ENCODE results near the gene SHC3. TPM values are rescaled to one million over a fixed set of nuclear protein-coding genes. Genes with fewer than 3 reads are reported as not detected.

Gene SHC3
- total and polyA plus RNA-seq, 2 experiments from 2014 or later: 1.3 to 2.9 TPM

GRCh38 chr9:89115426-89115825, 63.2 kb downstream of the SHC3 start:
- TF ChIP-seq EZH2phosphoT487 (IDR thresholded peaks at IDR 0.05; ENCODE audit: unreplicated experiment): no peak
- TF ChIP-seq, protein P1, sequence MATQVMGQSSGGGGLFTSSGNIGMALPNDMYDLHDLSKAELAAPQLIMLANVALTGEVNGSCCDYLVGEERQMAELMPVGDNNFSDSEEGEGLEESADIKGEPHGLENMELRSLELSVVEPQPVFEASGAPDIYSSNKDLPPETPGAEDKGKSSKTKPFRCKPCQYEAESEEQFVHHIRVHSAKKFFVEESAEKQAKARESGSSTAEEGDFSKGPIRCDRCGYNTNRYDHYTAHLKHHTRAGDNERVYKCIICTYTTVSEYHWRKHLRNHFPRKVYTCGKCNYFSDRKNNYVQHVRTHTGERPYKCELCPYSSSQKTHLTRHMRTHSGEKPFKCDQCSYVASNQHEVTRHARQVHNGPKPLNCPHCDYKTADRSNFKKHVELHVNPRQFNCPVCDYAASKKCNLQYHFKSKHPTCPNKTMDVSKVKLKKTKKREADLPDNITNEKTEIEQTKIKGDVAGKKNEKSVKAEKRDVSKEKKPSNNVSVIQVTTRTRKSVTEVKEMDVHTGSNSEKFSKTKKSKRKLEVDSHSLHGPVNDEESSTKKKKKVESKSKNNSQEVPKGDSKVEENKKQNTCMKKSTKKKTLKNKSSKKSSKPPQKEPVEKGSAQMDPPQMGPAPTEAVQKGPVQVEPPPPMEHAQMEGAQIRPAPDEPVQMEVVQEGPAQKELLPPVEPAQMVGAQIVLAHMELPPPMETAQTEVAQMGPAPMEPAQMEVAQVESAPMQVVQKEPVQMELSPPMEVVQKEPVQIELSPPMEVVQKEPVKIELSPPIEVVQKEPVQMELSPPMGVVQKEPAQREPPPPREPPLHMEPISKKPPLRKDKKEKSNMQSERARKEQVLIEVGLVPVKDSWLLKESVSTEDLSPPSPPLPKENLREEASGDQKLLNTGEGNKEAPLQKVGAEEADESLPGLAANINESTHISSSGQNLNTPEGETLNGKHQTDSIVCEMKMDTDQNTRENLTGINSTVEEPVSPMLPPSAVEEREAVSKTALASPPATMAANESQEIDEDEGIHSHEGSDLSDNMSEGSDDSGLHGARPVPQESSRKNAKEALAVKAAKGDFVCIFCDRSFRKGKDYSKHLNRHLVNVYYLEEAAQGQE (IDR thresholded peaks at IDR 0.05; ENCODE audit: unreplicated experiment): no peak
- TF ChIP-seq, protein P2, sequence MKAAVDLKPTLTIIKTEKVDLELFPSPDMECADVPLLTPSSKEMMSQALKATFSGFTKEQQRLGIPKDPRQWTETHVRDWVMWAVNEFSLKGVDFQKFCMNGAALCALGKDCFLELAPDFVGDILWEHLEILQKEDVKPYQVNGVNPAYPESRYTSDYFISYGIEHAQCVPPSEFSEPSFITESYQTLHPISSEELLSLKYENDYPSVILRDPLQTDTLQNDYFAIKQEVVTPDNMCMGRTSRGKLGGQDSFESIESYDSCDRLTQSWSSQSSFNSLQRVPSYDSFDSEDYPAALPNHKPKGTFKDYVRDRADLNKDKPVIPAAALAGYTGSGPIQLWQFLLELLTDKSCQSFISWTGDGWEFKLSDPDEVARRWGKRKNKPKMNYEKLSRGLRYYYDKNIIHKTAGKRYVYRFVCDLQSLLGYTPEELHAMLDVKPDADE (IDR thresholded peaks at IDR 0.05): no peak
- TF ChIP-seq STAT1 (IDR thresholded peaks at IDR 0.05; ENCODE audit: unreplicated experiment): no peak
- TF ChIP-seq NANOG (IDR thresholded peaks at IDR 0.05; ENCODE audit: borderline replicate concordance): no peak
- TF ChIP-seq JUNB (IDR thresholded peaks at IDR 0.05; ENCODE audit: unreplicated experiment): no peak
- no peak for TF ChIP-seq POLR2AphosphoS5 (IDR thresholded peaks at IDR 0.05; ENCODE audit: low read depth)
- no peaks in the 10 kb centered on the region for H3K4me1 ChIP-seq (ENCODE audit: insufficient read depth)
- Mint-ChIP-seq H3K4me3 (no peak overlapping the region), H3K27ac (no peak overlapping the region), H3K9me3 (no peaks in the 10 kb centered on the region), H3K27me3 (ENCODE audit: insufficient read depth, low read depth, poor library complexity) (no peaks in the 10 kb centered on the region), H3K36me3 (ENCODE audit: low read depth) (0 out of 3 replicates have a peak, but pooled peaks cover 5% of the 10 kb centered on the region), H3K4me1 (peaks cover 18% of the 10 kb centered on the region)
- H3K27ac ChIP-seq (ENCODE audit: low read depth): no peak overlapping the region
- H3K9me2 ChIP-seq (ENCODE audit: insufficient read depth): 0 out of 2 replicates have a peak, but pooled peaks cover 7% of the 10 kb centered on the region
- no peak overlapping the region for H3K4me2 ChIP-seq
- H3K27me3 ChIP-seq (ENCODE audit: insufficient read depth): no peaks in the 10 kb centered on the region
- no peaks in the 10 kb centered on the region; the same call in 1 of the 2 replicates for H3K79me2 ChIP-seq (replicated peaks; ENCODE audit: insufficient read depth)
- ATAC-seq (no peak), DNase-seq (ENCODE audit: low spot score) (no peak)
- H3K4me3 ChIP-seq: no peak overlapping the region
- H2AFZ ChIP-seq: no peak overlapping the region
- H3K36me3 ChIP-seq (ENCODE audit: insufficient read depth): no peaks in the 10 kb centered on the region
- H4K20me1 ChIP-seq (replicated peaks; ENCODE audit: insufficient read depth): no peaks in the 10 kb centered on the region
- H3F3A ChIP-seq (replicated peaks; ENCODE audit: low read depth): no peaks in the 10 kb centered on the region

DNA sequence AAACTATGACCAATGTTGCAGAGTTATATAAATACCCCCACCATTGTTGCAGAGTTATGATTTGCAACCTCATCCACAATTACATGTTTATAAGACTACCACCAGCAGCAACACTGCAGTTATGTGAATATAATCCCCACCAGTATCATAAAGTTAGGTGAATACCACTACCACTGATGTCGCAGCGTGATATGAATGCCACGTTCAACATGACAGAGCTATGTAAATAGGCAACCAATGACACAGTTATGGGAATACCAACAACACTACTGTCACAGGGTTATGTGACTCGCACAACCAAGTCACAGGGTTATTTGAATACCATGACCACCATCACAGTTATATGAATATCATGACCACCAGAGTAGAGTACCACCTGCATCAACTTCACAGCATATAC, 63.9 kb downstream of the SHC3 start:
- Histone ChIP-seq H3K27me3 (ENCODE audit: insufficient read depth) (no peaks in the 10 kb centered on the region), H3K4me1 (ENCODE audit: insufficient read depth) (no peaks in the 10 kb centered on the region), H3K27ac (ENCODE audit: low read depth) (no peak overlapping the region), H3K79me2 (replicated peaks; ENCODE audit: insufficient read depth) (no peaks in the 10 kb centered on the region; the same call in 1 of the 2 replicates), H3F3A (replicated peaks; ENCODE audit: low read depth) (no peaks in the 10 kb centered on the region), H3K4me2 (no peak overlapping the region), H3K36me3 (ENCODE audit: insufficient read depth) (no peaks in the 10 kb centered on the region), H3K4me3 (no peak overlapping the region), H2AFZ (no peak overlapping the region), H4K20me1 (replicated peaks; ENCODE audit: insufficient read depth) (no peaks in the 10 kb centered on the region), H3K9me2 (ENCODE audit: insufficient read depth) (0 out of 2 replicates have a peak, but pooled peaks cover 7% of the 10 kb centered on the region)
- Mint-ChIP-seq H3K9me3 (no peaks in the 10 kb centered on the region), H3K4me3 (no peak overlapping the region), H3K27me3 (ENCODE audit: insufficient read depth, low read depth, poor library complexity) (no peaks in the 10 kb centered on the region), H3K4me1 (peaks cover 20% of the 10 kb centered on the region), H3K27ac (no peak overlapping the region), H3K36me3 (ENCODE audit: low read depth) (0 out of 3 replicates have a peak, but pooled peaks cover 5% of the 10 kb centered on the region)
- DNase-seq (ENCODE audit: low spot score) (no peak), ATAC-seq (no peak)
- no peak for TF ChIP-seq NANOG (IDR thresholded peaks at IDR 0.05; ENCODE audit: borderline replicate concordance)
- no peak for TF ChIP-seq ZNF331 (CRISPR knock-in tag; IDR thresholded peaks at IDR 0.05; ENCODE audit: low read depth)
- no peak for TF ChIP-seq CREB1 (CRISPR knock-in tag; IDR thresholded peaks at IDR 0.05; ENCODE audit: low read depth)
- TF ChIP-seq, protein P2 (IDR thresholded peaks at IDR 0.05): no peak
- TF ChIP-seq EZH2 (IDR thresholded peaks at IDR 0.05; ENCODE audit: low read depth, unreplicated experiment): no peak
- TF ChIP-seq JUNB (IDR thresholded peaks at IDR 0.05; ENCODE audit: unreplicated experiment): no peak
- TF ChIP-seq, protein P3, sequence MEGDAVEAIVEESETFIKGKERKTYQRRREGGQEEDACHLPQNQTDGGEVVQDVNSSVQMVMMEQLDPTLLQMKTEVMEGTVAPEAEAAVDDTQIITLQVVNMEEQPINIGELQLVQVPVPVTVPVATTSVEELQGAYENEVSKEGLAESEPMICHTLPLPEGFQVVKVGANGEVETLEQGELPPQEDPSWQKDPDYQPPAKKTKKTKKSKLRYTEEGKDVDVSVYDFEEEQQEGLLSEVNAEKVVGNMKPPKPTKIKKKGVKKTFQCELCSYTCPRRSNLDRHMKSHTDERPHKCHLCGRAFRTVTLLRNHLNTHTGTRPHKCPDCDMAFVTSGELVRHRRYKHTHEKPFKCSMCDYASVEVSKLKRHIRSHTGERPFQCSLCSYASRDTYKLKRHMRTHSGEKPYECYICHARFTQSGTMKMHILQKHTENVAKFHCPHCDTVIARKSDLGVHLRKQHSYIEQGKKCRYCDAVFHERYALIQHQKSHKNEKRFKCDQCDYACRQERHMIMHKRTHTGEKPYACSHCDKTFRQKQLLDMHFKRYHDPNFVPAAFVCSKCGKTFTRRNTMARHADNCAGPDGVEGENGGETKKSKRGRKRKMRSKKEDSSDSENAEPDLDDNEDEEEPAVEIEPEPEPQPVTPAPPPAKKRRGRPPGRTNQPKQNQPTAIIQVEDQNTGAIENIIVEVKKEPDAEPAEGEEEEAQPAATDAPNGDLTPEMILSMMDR (conservative IDR thresholded peaks at IDR 0.05; ENCODE audit: low read depth in 2 of 2): no peak
- TF ChIP-seq POLR2AphosphoS5 (IDR thresholded peaks at IDR 0.05; ENCODE audit: low read depth): no peak
- TF ChIP-seq ZNF114 (CRISPR knock-in tag; IDR thresholded peaks at IDR 0.05): no peak
- no peak for TF ChIP-seq STAT1 (IDR thresholded peaks at IDR 0.05; ENCODE audit: unreplicated experiment)
- no peak for TF ChIP-seq EZH2phosphoT487 (IDR thresholded peaks at IDR 0.05; ENCODE audit: unreplicated experiment)
- TF ChIP-seq, protein P1 (IDR thresholded peaks at IDR 0.05; ENCODE audit: unreplicated experiment): no peak

All from GM23338 (cell line).